ENCODE results near the gene TEC. TPM values are rescaled to one million over a fixed set of nuclear protein-coding genes. Genes with fewer than 3 reads are reported as not detected.
"Not testable (repeated sequence)": the region's sequence is repeated elsewhere in the genome, so short reads cannot be mapped to it uniquely, and the experiment has no call there.

The TEC gene
- total and polyA plus RNA-seq, 3 donors from 2014 or later, result 3.5 to 10.8 (median 9.2) TPM

- no peak for TF ChIP-seq CTCF (IDR thresholded peaks at IDR 0.05)
- TF ChIP-seq POLR2A (IDR thresholded peaks at IDR 0.05), result no peak
These were observed 100.0 kb downstream of the TEC start for GRCh38 chr4:48169636-48170035.

DNA sequence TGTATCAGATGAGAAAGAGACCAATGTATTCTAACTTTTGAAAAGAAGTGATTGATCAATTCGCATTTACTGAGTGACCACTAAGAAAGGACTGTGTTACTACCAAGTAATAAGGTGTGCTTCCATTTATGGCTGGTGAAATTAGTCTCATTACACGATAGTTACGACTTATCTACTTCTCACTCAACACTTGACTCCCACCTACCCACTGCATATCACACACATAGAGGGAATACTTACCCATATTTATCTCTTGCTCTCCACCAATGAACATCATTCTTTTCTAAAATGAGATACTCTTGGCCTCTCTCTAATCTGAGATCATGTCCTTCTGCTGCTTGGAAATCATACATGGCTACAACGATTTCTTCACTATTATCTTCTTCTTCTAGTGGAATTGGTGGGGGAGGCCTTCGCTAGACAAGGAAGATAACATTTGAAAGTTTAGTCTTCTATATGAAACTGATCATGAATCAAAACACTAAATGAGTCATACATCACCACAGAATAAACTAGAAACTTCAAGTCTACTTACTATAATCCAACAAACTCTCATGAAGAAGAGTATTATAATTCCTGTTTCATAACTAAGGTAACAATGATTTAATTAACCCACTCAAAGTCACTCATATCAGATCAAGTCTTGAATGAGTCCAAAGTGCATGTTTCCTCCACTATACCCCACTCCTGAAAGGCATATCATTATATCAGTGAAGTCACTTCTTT lies 101.9 kb downstream of the TEC start:
- H3K9me3 ChIP-seq, result no peaks in the 10 kb centered on the region
- no peaks in the 10 kb centered on the region for H3K4me1 ChIP-seq
- TF ChIP-seq POLR2A (IDR thresholded peaks at IDR 0.05) (no peak), CTCF (IDR thresholded peaks at IDR 0.05) (no peak)
- H3K27me3 ChIP-seq, result no peaks in the 10 kb centered on the region
- H3K36me3 ChIP-seq (ENCODE audit: low read depth, missing control alignments), result no peaks in the 10 kb centered on the region
- 52 to 58% methylated on average over 5 of the region's 5 CpGs for WGBS, 2 donors
- intact Hi-C loops (cut with DNase I; ENCODE audit: low total_unique reads), result no loop called here
- no peak overlapping the region for H3K27ac ChIP-seq
- no peak overlapping the region for H3K4me3 ChIP-seq
- DNase-seq, result no peak

More at GRCh38 chr4:48169636-48170035, 100.0 kb downstream of the TEC start:
- intact Hi-C loops (cut with DNase I; ENCODE audit: low total_unique reads), result no loop called here
- H3K9me3 ChIP-seq, result no peaks in the 10 kb centered on the region
- no peaks in the 10 kb centered on the region for H3K4me1 ChIP-seq
- 29 to 86% methylated on average over 1 of the region's 1 CpG for WGBS, 2 donors
- no peaks in the 10 kb centered on the region for H3K36me3 ChIP-seq (ENCODE audit: low read depth, missing control alignments)
- no peak overlapping the region for H3K27ac ChIP-seq
- H3K27me3 ChIP-seq, result no peaks in the 10 kb centered on the region
- no peak for DNase-seq
- no peak overlapping the region for H3K4me3 ChIP-seq

DNA sequence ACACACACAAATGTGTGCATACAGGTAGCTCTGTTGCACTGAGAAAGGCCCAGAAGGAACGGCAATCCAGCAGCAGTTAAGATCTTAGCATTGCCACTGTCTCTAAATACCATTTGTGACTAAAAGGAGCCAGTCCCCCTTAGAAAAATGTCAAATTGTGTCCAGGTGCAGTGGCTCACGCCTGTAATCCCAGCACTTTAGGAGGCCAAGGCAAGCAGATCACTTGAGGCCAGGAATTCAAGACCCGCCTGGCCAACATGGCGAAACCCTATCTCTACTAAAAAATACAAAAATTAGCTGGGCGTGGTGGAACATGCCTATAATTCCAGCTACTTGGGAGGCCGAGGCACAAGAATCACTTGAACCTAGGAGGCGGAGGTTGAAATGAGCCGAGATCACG lies 105.1 kb downstream of the TEC start:
- WGBS, 2 donors, result 92 to 95% methylated on average over 9 of the region's 9 CpGs
- H3K36me3 ChIP-seq (ENCODE audit: low read depth, missing control alignments); H3K27ac ChIP-seq; DNase-seq; H3K4me3 ChIP-seq; H3K27me3 ChIP-seq; H3K4me1 ChIP-seq; H3K9me3 ChIP-seq; intact Hi-C loops (cut with DNase I; ENCODE audit: low total_unique reads): not testable (repeated sequence)

DNA sequence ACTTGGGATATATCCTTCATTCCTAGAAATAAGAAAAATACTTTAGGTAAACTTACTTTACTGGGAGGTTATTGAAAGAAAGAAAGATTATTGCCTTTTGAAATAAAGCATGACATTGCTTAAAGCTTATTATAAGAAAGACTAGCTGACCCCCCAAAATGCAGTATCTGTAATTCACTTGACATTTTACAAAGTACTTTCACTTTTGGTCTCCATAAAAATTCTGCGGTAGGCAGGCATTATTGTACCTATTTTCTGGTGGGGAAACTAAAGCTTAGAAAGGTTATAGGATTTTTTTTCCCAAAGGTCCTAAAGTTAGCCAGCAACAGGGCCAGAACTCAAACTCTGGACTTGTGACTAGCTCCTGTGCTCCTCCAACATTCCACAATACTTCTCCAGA lies 105.9 kb downstream of the TEC start:
- Histone ChIP-seq H3K27me3 (no peaks in the 10 kb centered on the region), H3K4me1 (no peaks in the 10 kb centered on the region), H3K27ac (no peak overlapping the region), H3K9me3 (no peaks in the 10 kb centered on the region), H3K4me3 (no peak overlapping the region), H3K36me3 (ENCODE audit: low read depth, missing control alignments) (no peaks in the 10 kb centered on the region)
- intact Hi-C loops (cut with DNase I; ENCODE audit: low total_unique reads), result no loop called here
- WGBS, 2 donors, result 67 to 93% methylated on average over 1 of the region's 1 CpG
- TF ChIP-seq CTCF (IDR thresholded peaks at IDR 0.05), result no peak
- TF ChIP-seq POLR2A (IDR thresholded peaks at IDR 0.05), result no peak
- no peak for DNase-seq

GRCh38 chr4:48162162-48162561 lies 107.5 kb downstream of the TEC start:
- no peaks in the 10 kb centered on the region for H3K27me3 ChIP-seq
- H3K4me1 ChIP-seq, result no peaks in the 10 kb centered on the region
- no peak for TF ChIP-seq CTCF (IDR thresholded peaks at IDR 0.05)
- TF ChIP-seq POLR2A (IDR thresholded peaks at IDR 0.05), result no peak
- 71 to 83% methylated on average over 4 of the region's 4 CpGs for WGBS, 2 donors
- no peaks in the 10 kb centered on the region for H3K9me3 ChIP-seq
- intact Hi-C loops (cut with DNase I; ENCODE audit: low total_unique reads), result no loop called here
- H3K27ac ChIP-seq, result no peak overlapping the region
- no peak for DNase-seq
- no peaks in the 10 kb centered on the region for H3K36me3 ChIP-seq (ENCODE audit: low read depth, missing control alignments)
- no peak overlapping the region for H3K4me3 ChIP-seq

All from testis (tissue), 3 donors.